Ecto neural progenitor cell (in vitro differentiated cells): Measurements from ENCODE around the gene TAF15.

ENCODE experiments used
- DNase-seq: peaks from one replicate; pipeline ENCODE4 v3.0.0-alpha.2; 2018; ENCODE audit warnings: low spot score

The TAF15 gene

DNA sequence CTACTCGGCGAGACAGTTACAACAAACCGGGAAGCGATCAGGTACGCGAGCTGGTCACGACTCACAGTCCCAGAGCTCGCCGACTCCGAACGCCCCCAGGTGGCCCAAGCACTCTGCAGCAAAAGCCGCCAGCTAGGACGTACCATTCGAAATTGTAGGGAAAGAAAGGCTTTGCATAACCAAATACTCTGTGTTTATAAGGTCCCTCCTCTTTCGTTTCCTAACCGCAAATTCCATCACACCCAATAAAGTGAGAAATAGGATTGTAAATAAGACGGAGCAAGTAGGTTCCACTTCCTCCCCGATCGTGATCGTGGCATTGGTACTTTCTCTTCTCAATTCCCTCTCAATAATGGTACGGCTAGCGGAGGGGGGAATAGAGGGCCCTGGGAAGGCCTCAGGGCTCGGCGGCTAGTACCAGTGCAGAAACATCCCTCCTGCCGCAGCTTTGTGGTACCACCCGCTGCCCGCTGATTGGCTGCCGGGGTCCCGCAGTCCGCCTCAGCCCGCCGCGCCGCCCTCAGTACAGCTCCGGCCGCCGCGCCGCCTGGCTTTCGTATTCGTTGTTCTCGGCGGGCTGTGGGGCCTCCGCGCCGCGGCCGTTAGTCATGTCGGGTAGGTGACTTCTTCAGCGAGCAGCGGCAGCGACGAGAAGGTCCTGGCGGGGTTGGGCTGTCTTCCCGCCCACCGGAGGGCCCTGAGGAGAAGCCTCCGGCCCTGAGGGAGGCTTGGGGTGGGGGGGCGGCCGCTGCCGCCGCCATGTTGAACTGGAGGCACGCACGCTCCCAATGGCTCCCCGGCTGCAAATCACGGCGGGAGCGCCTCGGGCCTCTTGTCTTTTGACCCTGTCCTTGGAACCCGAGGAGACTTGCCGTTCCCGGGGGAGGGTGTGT is at the start of gene TAF15:
TSS of gene TAF15 (plus strand) at position 523 of the 893 bp plus-strand sequence. CDS start at position 609, 86 bp downstream.
- DNase-seq, result peak; percentile 99

DNA sequence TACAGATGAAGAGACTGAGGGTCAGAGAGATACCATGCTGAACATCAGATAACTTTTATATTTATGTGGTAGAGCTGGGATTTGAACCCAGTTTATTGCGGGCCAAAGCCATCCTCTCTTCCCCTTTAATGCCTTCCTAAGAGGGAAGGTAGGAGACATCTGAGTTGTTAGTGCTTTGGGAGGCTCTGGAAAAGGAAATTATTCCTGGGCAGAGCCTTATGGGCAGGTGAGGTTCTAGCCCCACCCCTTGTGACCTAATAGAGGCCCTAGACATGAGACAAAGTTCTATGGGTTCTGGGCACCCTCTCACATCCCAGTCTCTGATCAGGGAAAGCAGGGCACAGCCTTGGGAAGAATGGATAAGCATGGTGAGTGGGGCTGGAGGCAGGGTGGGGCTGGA is 48.7 kb upstream of the TAF15 start, which contains the start of gene C17orf50:
TSS of gene C17orf50 (plus strand) at position 301 of the 400 bp plus-strand sequence. CDS start at position 356, 55 bp downstream.
- no peak for DNase-seq

DNA sequence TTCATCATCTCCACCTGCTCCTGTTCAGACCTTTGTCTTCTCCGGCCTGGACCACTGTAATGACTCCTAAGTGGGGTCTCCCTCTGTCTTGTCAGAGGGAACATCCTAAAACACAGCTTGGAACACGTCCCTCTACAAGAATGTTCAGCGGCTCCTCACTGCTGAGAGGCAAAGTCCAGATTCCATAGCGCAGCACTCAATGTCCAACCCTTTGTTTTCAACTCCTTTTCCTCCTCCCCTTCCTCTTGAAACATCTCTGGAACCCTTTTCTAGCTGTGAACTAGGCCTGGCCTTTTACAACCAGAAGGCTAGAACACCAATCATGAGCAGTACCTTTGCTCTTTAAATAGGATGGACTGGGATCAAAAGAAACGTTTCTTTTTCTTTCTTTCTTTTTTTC is 47.7 kb upstream of the TAF15 start:
- no peak for DNase-seq

DNA sequence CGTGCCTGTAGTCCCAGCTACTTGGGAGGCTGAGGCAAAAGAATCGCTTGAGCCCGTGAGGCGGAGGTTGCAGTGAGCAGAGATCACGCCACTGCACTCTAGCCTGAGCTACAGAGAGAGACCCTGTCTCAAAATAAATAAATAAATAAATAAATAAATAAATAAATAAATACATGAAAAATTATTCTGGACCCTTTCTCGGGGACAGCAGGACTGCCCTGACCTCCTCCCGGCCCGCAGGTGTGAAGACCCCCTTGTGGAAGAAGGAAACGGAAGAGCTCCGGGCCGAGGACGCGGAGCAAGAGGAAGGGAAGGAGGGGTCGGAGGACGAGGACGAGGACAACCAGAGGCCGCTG is 45.5 kb upstream of the TAF15 start:
- DNase-seq, result no peak

DNA sequence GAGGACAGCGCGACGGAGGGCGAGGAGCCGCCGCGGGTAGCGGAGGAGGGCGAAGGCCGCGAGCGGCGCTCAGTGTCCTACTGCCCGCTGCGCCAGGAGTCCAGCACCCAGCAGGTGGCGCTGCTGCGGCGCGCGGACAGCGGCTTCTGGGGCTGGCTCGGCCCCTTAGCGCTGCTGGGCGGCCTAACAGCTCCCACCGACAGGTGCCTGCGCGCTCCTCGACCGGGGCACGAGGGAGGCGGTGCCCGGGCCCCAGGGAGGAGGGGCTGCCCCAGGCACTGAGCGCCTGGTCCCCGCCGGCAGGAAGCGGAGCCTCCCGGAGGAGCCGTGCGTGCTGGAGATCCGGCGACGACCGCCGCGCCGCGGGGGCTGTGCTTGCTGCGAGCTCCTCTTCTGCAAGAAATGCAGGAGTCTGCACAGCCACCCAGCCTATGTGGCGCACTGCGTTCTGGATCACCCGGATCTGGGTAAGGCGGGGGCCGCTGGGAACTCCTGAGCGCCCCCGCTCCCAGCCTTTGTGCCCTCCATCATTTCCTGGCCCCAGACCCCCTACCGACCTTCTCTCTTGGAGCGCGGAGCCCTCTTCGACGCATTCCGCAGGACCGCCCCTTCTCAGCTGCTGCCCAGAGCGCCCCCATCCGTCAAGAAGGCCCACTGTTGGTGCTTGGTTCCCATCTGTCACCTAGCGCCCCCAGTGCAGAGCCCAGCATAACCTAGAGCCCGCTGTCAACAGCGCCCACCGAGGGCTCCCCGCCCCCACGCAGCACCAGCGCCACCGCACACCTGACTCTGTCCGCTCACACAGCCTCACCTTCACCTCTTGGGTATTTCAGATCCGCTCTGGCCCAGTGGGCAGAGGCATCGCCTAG is 44.9 kb upstream of the TAF15 start:
- DNase-seq, result peak; percentile 98

DNA sequence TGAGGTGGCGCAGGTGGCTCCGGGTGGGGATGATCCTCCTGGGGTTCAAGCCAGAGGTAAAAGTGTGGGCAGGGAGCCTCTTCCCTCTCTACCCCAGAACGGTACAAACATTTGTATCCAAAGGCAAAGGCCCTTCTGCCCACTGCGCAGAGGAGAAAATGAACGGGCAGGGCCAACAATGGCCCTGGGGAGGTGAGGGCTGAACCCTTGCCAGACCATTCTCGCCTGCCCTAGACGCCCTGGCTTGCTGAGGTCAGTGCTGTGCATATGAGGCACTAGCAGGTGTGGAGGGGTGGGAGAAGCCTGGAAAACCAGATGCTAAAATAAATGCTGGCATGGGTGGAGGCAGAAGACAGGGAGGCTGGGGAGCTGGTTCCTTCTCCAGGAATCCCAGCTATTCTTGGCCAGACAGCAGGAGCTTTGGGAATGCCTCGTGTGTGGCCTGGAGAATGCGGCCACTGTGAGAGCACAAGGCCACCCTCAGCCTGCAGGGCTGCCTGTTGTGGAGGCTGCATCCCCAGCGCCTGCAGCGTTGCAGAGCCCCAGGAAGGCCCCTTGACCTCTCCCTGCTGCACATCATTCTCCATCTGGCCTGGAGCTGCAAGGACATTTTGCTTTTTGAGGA is 44.1 kb upstream of the TAF15 start:
- no peak for DNase-seq

DNA sequence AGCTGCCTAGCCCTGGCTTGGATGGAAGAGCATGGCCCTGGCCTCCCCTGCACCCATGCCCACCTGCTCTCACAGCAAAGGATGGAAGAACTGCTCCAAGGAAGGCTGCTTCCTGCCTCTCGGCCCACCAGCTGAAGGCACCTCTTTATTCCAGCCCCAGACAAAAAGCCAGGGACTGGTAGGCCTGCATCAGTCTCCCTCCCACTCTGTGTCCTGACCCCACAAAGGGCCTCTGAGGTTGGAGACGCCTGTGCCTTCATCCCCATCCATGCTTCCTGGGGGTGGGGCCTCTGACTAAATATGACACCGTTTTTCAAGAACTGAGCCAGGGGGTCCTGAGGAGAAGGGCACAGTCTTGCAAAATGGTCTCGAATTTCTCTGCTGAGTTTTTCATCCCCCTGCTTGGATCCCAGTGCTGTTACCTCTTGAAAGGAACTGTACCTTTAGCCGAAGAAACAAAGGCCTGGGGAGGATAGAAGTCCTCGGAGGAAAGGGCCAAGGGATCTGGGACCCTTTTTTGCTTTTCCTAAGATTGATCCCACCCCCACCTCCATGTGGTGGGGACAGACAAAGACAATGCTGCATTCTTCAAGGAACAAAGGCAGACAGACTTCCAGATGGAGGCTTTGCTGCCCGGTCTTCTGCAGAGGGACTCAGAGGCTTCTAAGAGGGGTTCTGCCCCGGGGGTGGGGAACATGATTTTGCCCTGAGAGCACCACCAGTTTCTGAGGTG is 43.4 kb upstream of the TAF15 start:
- no peak for DNase-seq

DNA sequence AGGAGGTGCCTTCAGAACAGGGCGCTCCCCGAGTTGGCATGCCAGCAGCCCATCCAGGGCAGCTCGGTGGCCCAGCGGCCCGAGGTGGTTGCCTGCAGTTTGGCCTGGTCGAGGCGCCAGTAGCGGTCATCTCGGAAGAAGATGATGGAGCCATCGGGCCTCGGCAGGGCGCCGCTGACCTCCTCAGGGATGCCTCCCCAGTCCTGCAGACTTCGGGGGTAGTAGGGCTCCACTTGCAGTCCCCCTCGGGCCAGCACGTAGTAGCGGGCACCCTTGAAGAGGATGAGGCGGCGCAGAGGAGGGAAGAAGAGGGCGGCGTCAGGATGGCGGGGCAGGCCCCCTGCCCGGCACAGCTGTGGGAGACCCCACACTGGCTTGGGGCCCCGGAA is 42.8 kb upstream of the TAF15 start:
- DNase-seq, result no peak

DNA sequence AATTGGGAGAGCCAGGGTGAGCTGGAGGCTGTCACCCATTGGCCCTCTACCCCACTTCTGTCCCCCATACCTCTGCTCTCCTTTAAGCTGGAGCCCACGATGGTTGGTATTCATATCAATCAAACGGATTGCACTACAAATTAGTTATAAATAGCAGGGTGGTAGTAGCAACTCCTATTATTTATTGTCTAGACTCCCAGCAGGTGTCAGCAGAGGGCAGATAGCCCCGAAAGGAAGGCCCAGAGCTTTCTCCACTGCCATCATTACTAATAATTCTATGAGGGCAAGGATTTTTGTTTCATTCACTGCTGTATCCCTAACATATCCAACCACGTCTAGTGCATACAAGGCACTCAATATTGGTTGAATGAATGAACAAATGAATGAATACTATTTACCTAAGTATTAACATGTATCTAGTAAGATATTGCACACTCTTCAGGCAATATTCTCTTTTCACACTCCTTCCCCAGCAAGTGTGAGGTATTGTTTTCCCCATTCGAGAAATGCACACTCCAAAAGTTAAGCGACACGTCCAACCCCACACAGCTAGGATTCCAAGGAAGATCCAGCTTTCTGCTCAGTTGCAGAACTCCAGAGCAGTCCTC is 42.3 kb upstream of the TAF15 start:
- DNase-seq, result no peak

DNA sequence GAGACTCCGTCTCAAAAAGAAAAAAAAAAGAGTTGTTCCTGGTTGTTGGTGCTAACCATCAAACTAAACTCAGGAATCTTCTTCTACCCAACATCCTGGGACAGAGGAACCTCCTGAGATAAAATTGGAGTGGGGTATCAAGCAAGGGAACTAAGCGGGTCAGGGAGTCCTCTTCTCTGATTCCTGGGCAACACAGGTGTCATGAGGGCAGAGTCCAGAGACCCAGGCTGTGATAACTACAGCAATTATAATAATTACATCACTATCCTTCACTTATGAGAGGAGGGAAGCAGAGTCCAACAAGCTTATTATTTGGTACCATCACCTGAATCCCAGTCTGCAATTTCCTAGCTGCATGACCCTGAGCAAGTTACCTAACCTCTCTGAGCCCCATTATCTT is 40.5 kb upstream of the TAF15 start:
- no peak for DNase-seq

DNA sequence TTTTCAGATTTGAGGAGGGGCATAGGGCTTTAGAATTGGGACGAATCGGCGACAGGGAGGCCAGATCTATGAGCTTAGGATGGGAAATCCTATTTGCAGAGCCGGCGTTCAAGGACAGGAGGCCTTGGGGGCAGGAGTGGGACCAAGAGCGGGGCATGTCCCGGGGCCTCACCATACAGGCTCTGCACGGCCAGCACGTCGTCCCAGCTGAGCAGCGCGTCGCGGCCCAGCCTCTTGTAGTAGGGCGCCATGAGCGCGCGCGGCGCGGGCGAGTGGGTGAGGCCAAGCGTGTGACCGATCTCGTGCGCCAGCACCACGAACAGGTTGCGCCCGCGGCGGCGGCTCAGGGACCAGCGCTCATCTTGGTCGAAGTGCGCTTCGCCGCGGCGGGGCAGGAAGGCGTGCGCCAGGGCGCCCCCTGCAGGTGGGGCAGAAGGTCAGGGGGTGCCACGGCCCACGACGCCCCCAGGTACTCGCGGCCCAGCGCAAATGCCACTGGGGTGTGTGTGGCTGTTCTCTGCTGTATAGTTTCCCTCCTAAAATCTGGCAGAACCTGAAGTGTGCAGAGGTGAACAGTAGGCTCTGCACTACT is 39.3 kb upstream of the TAF15 start:
- DNase-seq, result no peak

DNA sequence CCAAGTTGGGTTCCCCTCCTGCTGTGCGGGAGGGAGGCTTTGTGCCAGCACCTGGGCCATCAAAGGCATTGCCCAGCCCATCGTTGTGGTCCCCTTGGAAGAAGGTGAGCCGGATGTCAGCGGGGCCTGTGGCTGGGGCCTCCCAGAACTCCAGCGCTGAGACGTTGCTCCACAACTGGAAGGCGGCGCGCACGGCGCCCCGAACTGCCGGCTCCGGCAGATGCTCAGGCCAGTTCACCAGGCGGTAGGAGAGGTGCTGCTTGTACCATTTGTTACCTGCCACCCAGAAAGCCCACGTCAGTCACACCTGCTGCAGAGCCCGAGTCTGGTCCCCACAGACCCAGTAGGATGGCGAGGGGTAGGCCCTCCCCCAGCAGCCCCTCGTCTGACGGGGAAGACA is 36.2 kb upstream of the TAF15 start:
- no peak for DNase-seq

DNA sequence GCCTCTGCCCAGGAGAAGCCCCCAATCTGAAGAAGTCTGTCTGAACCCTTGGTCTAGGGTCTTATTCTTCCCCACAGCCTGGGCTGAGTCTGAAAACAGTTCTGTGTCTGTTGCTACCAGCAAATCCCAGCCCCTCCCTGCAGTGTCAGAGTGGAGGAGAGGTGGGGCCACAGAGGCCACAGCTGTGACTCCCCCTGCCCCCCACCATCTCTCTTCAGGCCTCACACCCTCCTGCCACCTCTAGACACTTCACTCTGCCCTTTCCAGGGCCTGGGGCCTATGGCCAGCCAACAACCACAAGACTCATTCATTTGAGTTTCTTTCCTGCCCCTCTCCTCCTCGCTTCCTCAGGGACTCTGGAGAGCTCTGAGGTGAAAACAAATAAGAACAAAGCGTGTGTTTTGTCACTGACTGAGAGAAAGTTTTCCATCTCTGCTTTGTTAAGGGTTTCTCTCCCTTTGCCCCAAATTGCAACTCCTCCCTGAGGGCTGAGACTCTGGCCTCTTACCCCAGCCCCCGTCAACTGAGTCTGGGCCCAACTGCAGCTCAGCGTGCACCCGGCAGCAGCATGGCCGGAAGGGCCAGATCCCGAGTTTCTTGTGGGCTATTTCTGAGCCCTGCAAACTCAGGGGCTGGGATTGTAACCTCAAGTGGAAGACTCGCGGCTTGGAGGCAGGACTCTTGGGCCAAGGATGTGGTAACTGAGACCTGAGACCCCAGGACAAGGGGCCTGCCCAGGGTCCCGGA is 35.4 kb upstream of the TAF15 start:
- DNase-seq, result no peak

DNA sequence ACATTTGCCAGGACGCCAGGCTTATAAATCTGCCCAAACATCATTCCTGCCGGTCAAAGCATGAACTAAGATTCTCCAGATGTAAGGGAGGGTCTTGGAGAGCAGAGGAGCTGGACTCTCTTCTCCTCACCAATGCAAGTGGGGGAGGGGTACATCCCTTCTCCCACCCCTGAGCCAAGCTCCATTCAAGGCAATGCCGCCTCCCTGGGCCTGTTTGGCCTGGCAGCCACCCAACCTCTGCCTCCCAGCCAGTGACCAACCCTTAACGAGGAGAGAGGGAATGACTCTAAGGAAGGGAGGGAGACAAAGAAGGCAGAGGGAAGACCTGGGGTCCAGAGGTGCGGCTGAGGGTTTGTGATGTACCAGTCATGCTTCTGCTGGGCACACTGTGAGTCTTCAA is 34.8 kb upstream of the TAF15 start:
- no peak for DNase-seq

DNA sequence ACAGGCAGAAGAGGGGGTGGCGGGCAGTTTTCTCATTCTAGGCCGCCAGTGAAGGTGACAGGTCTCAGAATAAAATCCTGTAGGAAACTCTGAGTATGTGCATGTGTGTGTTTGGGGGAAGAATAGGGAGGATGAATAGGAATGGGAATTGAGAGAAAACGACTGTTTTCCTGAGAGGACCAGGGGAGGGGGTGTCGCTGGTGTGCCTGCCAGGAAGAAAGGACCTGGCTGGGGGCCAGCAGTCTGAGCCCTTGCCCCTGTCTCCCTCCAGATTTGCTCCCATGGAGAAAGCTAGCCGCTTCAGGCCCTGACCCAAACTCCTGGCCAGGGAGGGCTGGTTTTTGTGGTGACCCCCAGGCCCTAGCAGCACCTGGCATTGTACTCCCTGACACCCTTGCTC is 34.2 kb upstream of the TAF15 start:
- no peak for DNase-seq

DNA sequence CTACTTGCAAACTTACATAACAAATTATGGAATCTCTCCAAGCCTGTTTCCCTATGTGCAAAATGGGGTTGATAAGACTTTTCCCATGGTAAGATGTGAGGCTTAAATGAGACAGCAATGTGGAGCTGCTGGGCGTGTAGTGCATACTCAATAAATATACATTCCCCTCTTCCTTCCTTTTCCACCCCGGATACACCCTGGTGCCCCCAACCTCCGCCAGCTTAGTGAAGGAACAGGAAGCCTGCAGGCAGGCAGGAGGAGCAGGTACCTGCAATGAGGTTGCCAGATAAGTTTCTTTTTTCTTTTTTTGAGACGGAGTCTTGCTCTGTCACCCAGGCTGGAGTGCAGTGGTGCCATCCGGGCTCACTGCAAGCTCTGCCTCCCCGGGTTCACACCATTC is 33.7 kb upstream of the TAF15 start:
- DNase-seq, result no peak

DNA sequence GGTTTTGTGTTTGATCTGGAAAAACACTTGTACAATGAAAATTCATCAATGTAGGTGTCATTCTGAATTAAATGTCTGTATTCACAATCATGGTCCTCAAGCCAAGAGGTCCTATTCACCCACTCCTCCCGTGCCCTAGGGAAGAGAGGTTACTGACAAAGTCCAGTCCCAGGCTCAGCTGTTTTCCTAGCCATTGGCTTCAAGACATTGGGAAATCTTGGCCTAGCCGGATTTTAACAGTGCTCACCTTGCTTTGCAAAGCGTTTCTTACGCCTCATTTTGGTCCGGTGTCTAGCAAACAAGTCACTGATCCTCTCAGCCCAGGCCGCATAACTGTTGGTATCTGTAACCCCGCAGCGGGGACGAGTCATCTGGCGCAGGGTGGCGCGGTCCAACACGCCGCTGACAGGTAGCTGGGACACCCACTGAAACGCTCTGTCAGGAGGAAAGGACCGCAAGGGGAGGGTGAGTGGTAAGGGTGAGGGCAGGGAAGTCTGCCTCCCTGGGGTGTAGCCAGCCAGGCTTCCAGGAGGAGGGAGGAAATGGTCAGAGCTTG is 30.6 kb upstream of the TAF15 start:
- no peak for DNase-seq

DNA sequence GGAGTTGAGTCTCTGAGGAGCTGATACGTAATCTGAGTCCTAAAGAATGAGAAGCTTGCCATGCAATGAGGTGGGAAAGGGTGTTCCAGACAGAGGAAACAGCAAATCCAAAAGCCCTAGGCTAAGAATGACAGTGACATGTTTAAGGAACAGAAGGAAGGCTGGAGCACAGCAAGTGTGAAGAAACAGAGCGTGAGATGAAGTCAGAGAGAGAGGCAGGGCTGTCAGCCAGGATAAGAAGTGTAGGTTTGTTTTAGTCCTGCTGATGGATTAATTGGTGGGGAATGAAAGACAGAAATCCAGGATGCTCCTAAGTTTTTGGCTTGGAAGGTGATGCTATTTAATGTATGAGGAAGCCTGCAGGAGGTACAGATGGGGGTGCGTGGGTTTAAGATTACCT is 28.3 kb upstream of the TAF15 start:
- DNase-seq, result no peak

DNA sequence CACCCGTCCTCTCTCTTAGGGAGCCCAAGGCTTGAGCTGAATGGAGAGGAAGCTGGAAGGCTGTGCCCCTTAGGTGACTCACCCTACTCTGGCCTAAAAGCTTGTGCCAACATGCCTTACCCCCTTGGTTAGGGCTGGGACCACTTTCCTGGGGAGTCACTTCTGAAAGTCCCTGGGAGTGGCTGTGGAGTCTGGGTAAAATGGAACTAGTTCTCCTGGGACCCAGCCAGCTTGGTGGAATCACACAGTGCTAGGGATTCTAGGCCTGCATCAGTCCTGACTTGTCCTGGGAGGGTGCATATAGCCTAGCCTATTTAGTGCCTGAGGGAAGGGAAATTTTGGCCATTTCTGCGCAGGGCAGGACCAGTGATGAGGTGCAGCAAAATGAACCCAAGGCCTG is 24.4 kb upstream of the TAF15 start:
- no peak for DNase-seq

DNA sequence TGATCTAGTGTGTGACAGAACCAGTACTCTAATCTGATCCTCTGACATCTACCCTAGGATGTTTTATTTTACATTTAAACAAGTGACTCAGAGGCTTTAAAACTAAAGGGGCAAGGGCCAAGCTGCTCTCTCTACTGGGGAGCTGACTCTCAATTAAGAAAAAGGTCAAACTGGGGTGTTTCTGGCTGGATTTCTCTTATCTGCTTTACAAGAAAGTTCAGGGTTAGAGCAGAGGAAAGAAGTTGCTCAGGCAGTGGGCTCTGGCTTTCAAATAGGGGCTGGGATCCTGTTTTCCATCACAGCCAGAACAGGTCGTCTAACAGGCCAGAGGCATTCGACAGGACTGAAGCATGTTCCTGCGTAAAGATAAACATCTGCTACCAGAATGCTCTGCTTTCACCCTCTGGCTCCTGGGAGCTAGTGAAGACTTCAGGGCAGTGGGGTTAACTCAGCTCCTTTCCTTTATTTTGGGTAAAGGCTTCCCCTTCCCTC is 22.3 kb upstream of the TAF15 start:
- no peak for DNase-seq
